SK-N-SH (cell line): ENCODE results near the gene HERC4. TPM values are rescaled to one million over a fixed set of nuclear protein-coding genes. Genes with fewer than 3 reads are reported as not detected.

ENCODE experiments used
- CTCF ChIA-PET: fragments of 300-600, 350-600 bp; formaldehyde crosslinking; extraction: SDS; loops from one replicate; lab custom pipeline; 2021; lab: Yijun Ruan, JAX
- POLR2A ChIA-PET: fragments of 350-600 bp; sonication (Branson Sonifier 250); formaldehyde crosslinking; extraction: SDS; loops from one replicate; lab custom pipeline; 2020; ENCODE audit warnings: antibody characterized with exemption, inconsistent platforms; lab: Yijun Ruan, JAX
- DNase-seq: peaks from one replicate; pipeline ENCODE4 v3.0.0; 2012
- H2AFZ ChIP-seq: fragments of 200-600 bp; sonication (generic); 2 replicates; pipeline ENCODE4 v1.8.1; 2016; ENCODE audit warnings: antibody characterized with exemption, mild to moderate bottlenecking, low read depth
- H3F3A ChIP-seq: fragments of 200-600 bp; sonication (generic); replicated peaks from 2 replicates; pipeline ENCODE3; 2016; ENCODE audit warnings: antibody characterized with exemption, mild to moderate bottlenecking; ENCODE audit not compliant: insufficient read depth
- H3K27ac ChIP-seq, 2 experiments: fragments of 200-500 bp in 1 of 2; fragments of 200-600 bp in 1 of 2; sonication (Bioruptor generic) in 1 of 2; sonication (generic), shearing (Covaris generic) in 1 of 2; 2 replicates each; pipeline versions ENCODE4 v1.5.1 to v1.6.1; 2014 to 2016; ENCODE audit warnings: low read depth in 2 of 2, inconsistent platforms in 1 of 2, low read length in 1 of 2, mild to moderate bottlenecking in 1 of 2, mixed read lengths in 1 of 2
- H3K27me3 ChIP-seq: fragments of 200-600 bp; sonication (generic), shearing (Covaris generic); 2 replicates; pipeline ENCODE4 v1.6.1; 2016; ENCODE audit warnings: mixed run types; ENCODE audit not compliant: insufficient read depth
- H3K36me3 ChIP-seq, 2 experiments: fragments of 200-500 bp in 1 of 2; fragments of 200-600 bp in 1 of 2; sonication (Bioruptor generic) in 1 of 2; sonication (generic) in 1 of 2; replicated peaks in 1 of 2; 2 replicates each; pipeline versions ENCODE3 to v1.5.1; 2014 to 2016; ENCODE audit warnings: low read length in 1 of 2, mild to moderate bottlenecking in 1 of 2; ENCODE audit not compliant: insufficient read depth in 2 of 2, control insufficient read depth in 1 of 2
- H3K4me1 ChIP-seq, 2 experiments: fragments of 200-500 bp in 1 of 2; fragments of 200-600 bp in 1 of 2; sonication (Bioruptor generic) in 1 of 2; sonication (generic), shearing (Covaris generic) in 1 of 2; 2 replicates each; pipeline versions ENCODE4 v1.5.1 to v1.6.1; 2014 to 2016; ENCODE audit warnings: low read depth in 1 of 2, low read length in 1 of 2, mixed run types in 1 of 2; ENCODE audit not compliant: insufficient read depth in 2 of 2, control insufficient read depth in 1 of 2
- H3K4me2 ChIP-seq: fragments of 200-600 bp; sonication (generic), shearing (Covaris generic); 2 replicates; pipeline ENCODE4 v1.6.1; 2017; ENCODE audit warnings: mixed run types
- H3K4me3 ChIP-seq, 2 experiments: fragments of 200-500 bp in 1 of 2; fragments of 200-600 bp in 1 of 2; sonication (Bioruptor generic) in 1 of 2; sonication (generic), shearing (Covaris generic) in 1 of 2; 2 replicates each; pipeline versions ENCODE4 v1.5.1 to v1.8.1; 2014 to 2016; ENCODE audit warnings: low read depth in 2 of 2, inconsistent platforms in 1 of 2, low read length in 1 of 2, mild to moderate bottlenecking in 1 of 2, mixed read lengths in 1 of 2, moderate library complexity in 1 of 2
- H3K79me2 ChIP-seq: fragments of 200-600 bp; sonication (generic); 2 replicates; pipeline ENCODE4 v1.8.1; 2017; ENCODE audit warnings: mild to moderate bottlenecking; ENCODE audit not compliant: insufficient read depth
- H3K9ac ChIP-seq: fragments of 200-600 bp; sonication (generic); 2 replicates; pipeline ENCODE4 v1.6.1; 2017; ENCODE audit warnings: mixed run types
- H3K9me2 ChIP-seq: fragments of 200-600 bp; sonication (generic); 2 replicates; pipeline ENCODE4 v1.6.1; 2017; ENCODE audit warnings: mixed run types
- H3K9me3 ChIP-seq: fragments of 200-600 bp; sonication (generic); 2 replicates; pipeline ENCODE4 v1.6.1; 2017; ENCODE audit warnings: mixed run types, mild to moderate bottlenecking, moderate library complexity
- H4K20me1 ChIP-seq: fragments of 200-600 bp; sonication (generic); 2 replicates; pipeline ENCODE4 v1.6.1; 2017; ENCODE audit warnings: mild to moderate bottlenecking, mixed run types; ENCODE audit not compliant: insufficient read depth
- CHD2 ChIP-seq: fragments of 150-350 bp; IDR thresholded peaks from 2 replicates; pipeline ENCODE4 v1.6.1; 2018; ENCODE audit warnings: low read length; ENCODE audit not compliant: partially characterized antibody
- ELF1 ChIP-seq: IDR thresholded peaks from 2 replicates; pipeline ENCODE4 v1.4.0; 2012
- EZH2phosphoT487 ChIP-seq: fragments of 200-600 bp; sonication (generic); IDR thresholded peaks from 2 replicates; pipeline ENCODE4 v1.6.1; 2017; ENCODE audit warnings: low read depth, mixed run types, mild to moderate bottlenecking, antibody characterized with exemption, moderate library complexity, borderline replicate concordance
- FOSL2 ChIP-seq: IDR thresholded peaks from 2 replicates; pipeline ENCODE4 v1.4.0; 2012; ENCODE audit warnings: low read depth, mild to moderate bottlenecking, moderate library complexity, borderline replicate concordance
- GATA2 ChIP-seq: sonication (generic); formaldehyde crosslinking; IDR thresholded peaks from 2 replicates; pipeline ENCODE4 v1.5.0; 2020; ENCODE audit warnings: mild to moderate bottlenecking, missing genetic modification reagents
- NFIC ChIP-seq: IDR thresholded peaks from 2 replicates; pipeline ENCODE4 v1.4.0; 2012; ENCODE audit warnings: borderline replicate concordance
- NRF1 ChIP-seq: IDR thresholded peaks from 2 replicates; pipeline ENCODE4 v1.6.1; 2012; ENCODE audit warnings: low read depth, mild to moderate bottlenecking, low read length
- PBX3 ChIP-seq: IDR thresholded peaks from 2 replicates; pipeline ENCODE4; 2012
- RAD21 ChIP-seq: IDR thresholded peaks from 2 replicates; pipeline ENCODE4 v1.6.1; 2012; ENCODE audit warnings: mild to moderate bottlenecking, low read length
- RFX5 ChIP-seq: IDR thresholded peaks from 2 replicates; pipeline ENCODE4 v1.6.1; 2012; ENCODE audit warnings: mild to moderate bottlenecking, improper control_type of control experiment, low read length
- RXRA ChIP-seq: IDR thresholded peaks from 2 replicates; pipeline ENCODE4 v1.4.0; 2012; ENCODE audit warnings: low read depth, mild to moderate bottlenecking, borderline replicate concordance
- TAF1 ChIP-seq: IDR thresholded peaks from 2 replicates; pipeline ENCODE4 v1.6.1; 2012; ENCODE audit warnings: low read depth, mild to moderate bottlenecking, low read length, moderate library complexity, borderline replicate concordance
- USF2 ChIP-seq: fragments of 150-350 bp; IDR thresholded peaks from 2 replicates; pipeline ENCODE4 v1.6.1; 2017; ENCODE audit warnings: antibody characterized with exemption, low read length, low read depth, borderline replicate concordance
- YY1 ChIP-seq: IDR thresholded peaks from 2 replicates; pipeline ENCODE4 v1.4.0; 2012; ENCODE audit warnings: low read depth, mild to moderate bottlenecking
- WGBS: methylation state at CpG from one replicate; pipeline ENCODE4 v1.1.6; 2017; ENCODE audit warnings: low lambda C conversion rate; 5-methylcytosine and 5-hydroxymethylcytosine counted together
- polyA plus RNA-seq, 3 experiments: library from polyadenylated mRNA; depleted of rRNA; stranded (reverse); fragments of >200 nt; gene quantifications; 2 replicates each; pipeline ENCODE4 v1.2.3, GENCODE V29; 2012
- TF ChIP-seq, protein P1 (sequence below): fragments of 200-600 bp; sonication (generic); IDR thresholded peaks from 2 replicates; pipeline ENCODE4 v1.6.1; 2017; ENCODE audit warnings: antibody characterized with exemption, mild to moderate bottlenecking, moderate library complexity
- TF ChIP-seq, protein P2 (sequence below): IDR thresholded peaks from 2 replicates; pipeline ENCODE4 v1.4.0; 2012; ENCODE audit warnings: low read depth

The HERC4 gene
- polyA plus RNA-seq, 1 of the 3 experiments (the other 2 are of a cell fraction) = 16.2 TPM

- TF ChIP-seq NFIC = no peak
- no peak for TF ChIP-seq RAD21
- TF ChIP-seq, protein P1, sequence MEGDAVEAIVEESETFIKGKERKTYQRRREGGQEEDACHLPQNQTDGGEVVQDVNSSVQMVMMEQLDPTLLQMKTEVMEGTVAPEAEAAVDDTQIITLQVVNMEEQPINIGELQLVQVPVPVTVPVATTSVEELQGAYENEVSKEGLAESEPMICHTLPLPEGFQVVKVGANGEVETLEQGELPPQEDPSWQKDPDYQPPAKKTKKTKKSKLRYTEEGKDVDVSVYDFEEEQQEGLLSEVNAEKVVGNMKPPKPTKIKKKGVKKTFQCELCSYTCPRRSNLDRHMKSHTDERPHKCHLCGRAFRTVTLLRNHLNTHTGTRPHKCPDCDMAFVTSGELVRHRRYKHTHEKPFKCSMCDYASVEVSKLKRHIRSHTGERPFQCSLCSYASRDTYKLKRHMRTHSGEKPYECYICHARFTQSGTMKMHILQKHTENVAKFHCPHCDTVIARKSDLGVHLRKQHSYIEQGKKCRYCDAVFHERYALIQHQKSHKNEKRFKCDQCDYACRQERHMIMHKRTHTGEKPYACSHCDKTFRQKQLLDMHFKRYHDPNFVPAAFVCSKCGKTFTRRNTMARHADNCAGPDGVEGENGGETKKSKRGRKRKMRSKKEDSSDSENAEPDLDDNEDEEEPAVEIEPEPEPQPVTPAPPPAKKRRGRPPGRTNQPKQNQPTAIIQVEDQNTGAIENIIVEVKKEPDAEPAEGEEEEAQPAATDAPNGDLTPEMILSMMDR = no peak
- no peak for TF ChIP-seq RFX5
- no peak for TF ChIP-seq YY1
Observed at GRCh38 chr10:67934336-67934735, 140.7 kb downstream of the HERC4 start (continued).

DNA sequence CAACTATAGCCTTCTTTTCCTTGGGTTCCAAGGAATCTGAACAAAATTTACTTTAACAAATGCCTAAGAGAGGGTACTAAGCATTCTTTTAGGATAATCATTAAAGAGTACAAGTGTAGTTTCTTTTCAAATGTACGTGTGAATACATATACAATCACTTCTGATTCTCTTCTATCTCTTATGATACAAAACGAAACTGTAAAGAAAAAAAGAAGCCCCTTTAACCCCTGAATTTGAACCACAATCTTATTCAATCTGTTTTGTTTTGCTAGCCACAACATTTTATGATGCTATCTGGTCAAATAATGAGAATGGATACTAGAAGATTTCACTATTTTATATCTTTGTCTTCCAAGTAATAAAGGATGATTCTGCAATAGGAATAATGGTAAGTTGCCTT is 141.9 kb downstream of the HERC4 start:
- peaks cover 9% of the 10 kb centered on the region for H3F3A ChIP-seq
- no peak overlapping the region for H3K27ac ChIP-seq
- CTCF ChIA-PET = no interaction called here
- POLR2A ChIA-PET = no interaction called here
- no peak overlapping the region for H3K4me3 ChIP-seq
- H3K36me3 ChIP-seq = peaks cover 48 to 77% of the 10 kb centered on the region in 2 experiments
- H4K20me1 ChIP-seq = no peaks in the 10 kb centered on the region
- no peak for TF ChIP-seq EZH2phosphoT487
- no peak for TF ChIP-seq NRF1
- TF ChIP-seq, protein P2, sequence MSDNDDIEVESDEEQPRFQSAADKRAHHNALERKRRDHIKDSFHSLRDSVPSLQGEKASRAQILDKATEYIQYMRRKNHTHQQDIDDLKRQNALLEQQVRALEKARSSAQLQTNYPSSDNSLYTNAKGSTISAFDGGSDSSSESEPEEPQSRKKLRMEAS = no peak
- no peak for TF ChIP-seq CHD2
- TF ChIP-seq FOSL2 = no peak
- TF ChIP-seq RXRA = no peak
- no peak for TF ChIP-seq TAF1
- TF ChIP-seq, all 33 proteins: peak for 0
- H3K4me2 ChIP-seq = no peak overlapping the region
- 94% methylated on average over 2 of the region's 2 CpGs for WGBS
- no peaks in the 10 kb centered on the region for H3K9me3 ChIP-seq
- no peak overlapping the region for H3K9ac ChIP-seq
- H3K27me3 ChIP-seq = no peaks in the 10 kb centered on the region
- no peak overlapping the region for H2AFZ ChIP-seq
- no peaks in the 10 kb centered on the region for H3K79me2 ChIP-seq
- H3K9me2 ChIP-seq = no peaks in the 10 kb centered on the region
- H3K4me1 ChIP-seq = 0 out of 4 replicates have a peak, but pooled peaks cover 0 to 10% of the 10 kb centered on the region in 2 experiments
- DNase-seq = no peak

- Histone ChIP-seq H3K36me3 (peaks cover 39 to 60% of the 10 kb centered on the region in 2 experiments), H4K20me1 (no peaks in the 10 kb centered on the region), H3K9ac (no peak overlapping the region), H3K9me3 (no peaks in the 10 kb centered on the region), H3K9me2 (no peaks in the 10 kb centered on the region), H3K27ac (no peak overlapping the region), H2AFZ (no peak overlapping the region), H3K4me2 (no peak overlapping the region), H3K4me1 (no peaks in the 10 kb centered on the region), H3K4me3 (no peak overlapping the region), H3F3A (peaks cover 26% of the 10 kb centered on the region), H3K79me2 (no peaks in the 10 kb centered on the region), H3K27me3 (no peaks in the 10 kb centered on the region)
- ChIA-PET CTCF (interaction anchor here (1.4 kb wide), 1 partner anchor 47 kb away, joined by 3 read pairs; no protein-coding TSS in a partner anchor), POLR2A (no interaction called here)
- 92% methylated on average over 1 of the region's 1 CpG for WGBS
- no peak for DNase-seq
- TF ChIP-seq RXRA = no peak
- TF ChIP-seq, protein P2 = no peak
- TF ChIP-seq, protein P1 = no peak
- no peak for TF ChIP-seq ELF1
- no peak for TF ChIP-seq PBX3
- TF ChIP-seq GATA2 (CRISPR knock-in tag) = no peak
- TF ChIP-seq EZH2phosphoT487 = no peak
- no peak for TF ChIP-seq USF2
Observed at GRCh38 chr10:67926951-67927350, 148.1 kb downstream of the HERC4 start.
